Measurements from ENCODE around the gene MAP4K1. TPM values are rescaled to one million over a fixed set of nuclear protein-coding genes. Genes with fewer than 3 reads are reported as not detected.

The MAP4K1 gene
- total RNA-seq, 1 donor from 2014 or later, result 6.3 TPM

DNA sequence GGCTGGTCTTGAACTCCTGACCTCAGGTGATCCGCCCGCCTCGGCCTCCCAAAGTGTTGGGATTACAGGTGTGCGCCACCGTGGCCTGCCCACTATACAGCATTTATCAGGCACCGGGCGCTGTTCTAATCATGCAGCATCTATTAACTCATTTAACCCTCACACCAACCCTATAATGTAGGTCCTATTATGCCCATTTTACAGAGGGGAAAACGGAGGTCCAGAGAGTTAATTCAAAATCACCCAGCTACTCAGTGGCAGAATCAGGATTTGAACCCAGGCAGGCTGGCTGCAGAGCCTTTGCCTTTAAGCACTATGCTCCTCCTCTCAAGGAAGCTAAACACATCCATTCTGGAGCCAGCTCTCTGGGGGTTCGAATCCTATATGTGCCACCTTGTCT lies 54.3 kb downstream of the MAP4K1 start:
- Mint-ChIP-seq H3K36me3 (ENCODE audit: unreplicated experiment) (no peaks in the 10 kb centered on the region), H3K27ac (ENCODE audit: unreplicated experiment) (no peak overlapping the region), H3K4me3 (ENCODE audit: unreplicated experiment) (no peak overlapping the region), H3K9me3 (ENCODE audit: unreplicated experiment) (peaks cover 4% of the 10 kb centered on the region), H3K27me3 (ENCODE audit: unreplicated experiment) (peaks cover 13% of the 10 kb centered on the region), H3K4me1 (ENCODE audit: low read depth, unreplicated experiment) (no peaks in the 10 kb centered on the region)
- no peak for DNase-seq
- TF ChIP-seq, protein P1, sequence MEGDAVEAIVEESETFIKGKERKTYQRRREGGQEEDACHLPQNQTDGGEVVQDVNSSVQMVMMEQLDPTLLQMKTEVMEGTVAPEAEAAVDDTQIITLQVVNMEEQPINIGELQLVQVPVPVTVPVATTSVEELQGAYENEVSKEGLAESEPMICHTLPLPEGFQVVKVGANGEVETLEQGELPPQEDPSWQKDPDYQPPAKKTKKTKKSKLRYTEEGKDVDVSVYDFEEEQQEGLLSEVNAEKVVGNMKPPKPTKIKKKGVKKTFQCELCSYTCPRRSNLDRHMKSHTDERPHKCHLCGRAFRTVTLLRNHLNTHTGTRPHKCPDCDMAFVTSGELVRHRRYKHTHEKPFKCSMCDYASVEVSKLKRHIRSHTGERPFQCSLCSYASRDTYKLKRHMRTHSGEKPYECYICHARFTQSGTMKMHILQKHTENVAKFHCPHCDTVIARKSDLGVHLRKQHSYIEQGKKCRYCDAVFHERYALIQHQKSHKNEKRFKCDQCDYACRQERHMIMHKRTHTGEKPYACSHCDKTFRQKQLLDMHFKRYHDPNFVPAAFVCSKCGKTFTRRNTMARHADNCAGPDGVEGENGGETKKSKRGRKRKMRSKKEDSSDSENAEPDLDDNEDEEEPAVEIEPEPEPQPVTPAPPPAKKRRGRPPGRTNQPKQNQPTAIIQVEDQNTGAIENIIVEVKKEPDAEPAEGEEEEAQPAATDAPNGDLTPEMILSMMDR (IDR thresholded peaks at IDR 0.05; ENCODE audit: partially characterized antibody, unreplicated experiment), result no peak

DNA sequence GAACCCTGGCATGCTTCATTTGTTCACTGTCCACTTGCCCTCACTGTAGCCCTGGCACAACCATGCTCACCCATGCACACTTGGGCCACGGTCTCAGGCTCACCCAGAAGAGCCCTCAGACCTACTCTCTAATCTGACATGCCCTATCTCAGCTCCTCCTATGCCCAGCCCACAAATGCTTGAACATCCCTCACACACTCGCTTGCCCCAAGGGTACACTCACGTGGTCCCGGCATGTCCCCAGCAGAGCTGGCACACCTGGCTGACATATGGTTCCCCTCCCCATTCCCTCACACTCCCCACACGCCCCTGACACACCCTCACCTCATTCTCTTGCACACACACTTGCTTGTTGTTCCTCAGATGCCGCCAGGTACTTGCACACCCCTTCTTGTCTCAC lies 55.7 kb downstream of the MAP4K1 start:
- TF ChIP-seq, protein P1 (IDR thresholded peaks at IDR 0.05; ENCODE audit: partially characterized antibody, unreplicated experiment), result no peak
- Mint-ChIP-seq H3K36me3 (ENCODE audit: unreplicated experiment) (no peaks in the 10 kb centered on the region), H3K4me1 (ENCODE audit: low read depth, unreplicated experiment) (no peaks in the 10 kb centered on the region), H3K27ac (ENCODE audit: unreplicated experiment) (no peak overlapping the region), H3K9me3 (ENCODE audit: unreplicated experiment) (peaks cover 4% of the 10 kb centered on the region), H3K27me3 (ENCODE audit: unreplicated experiment) (peaks cover 11% of the 10 kb centered on the region), H3K4me3 (ENCODE audit: unreplicated experiment) (no peak overlapping the region)
- no peak for DNase-seq

DNA sequence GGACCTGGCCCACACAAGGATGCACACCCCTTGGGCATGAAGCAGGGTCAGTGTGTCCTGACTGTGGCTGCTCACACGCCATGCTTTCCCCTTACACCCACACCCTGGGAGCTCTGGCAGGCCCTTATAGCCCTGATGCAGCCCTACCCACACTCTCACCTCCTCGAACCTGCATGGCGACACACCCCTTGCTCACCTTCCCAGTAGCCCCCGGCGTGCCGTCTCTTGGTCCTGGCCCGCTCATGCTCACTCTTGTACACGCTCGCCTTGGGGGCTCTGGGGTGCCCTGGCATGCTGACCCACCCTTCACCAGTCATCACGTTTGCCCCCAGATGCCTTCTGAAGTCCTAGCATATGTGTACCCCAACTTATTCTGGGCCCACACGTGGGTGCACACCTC lies 56.1 kb downstream of the MAP4K1 start:
- no peak overlapping the region for H3K27ac Mint-ChIP-seq (ENCODE audit: unreplicated experiment)
- peaks cover 4% of the 10 kb centered on the region for H3K9me3 Mint-ChIP-seq (ENCODE audit: unreplicated experiment)

DNA sequence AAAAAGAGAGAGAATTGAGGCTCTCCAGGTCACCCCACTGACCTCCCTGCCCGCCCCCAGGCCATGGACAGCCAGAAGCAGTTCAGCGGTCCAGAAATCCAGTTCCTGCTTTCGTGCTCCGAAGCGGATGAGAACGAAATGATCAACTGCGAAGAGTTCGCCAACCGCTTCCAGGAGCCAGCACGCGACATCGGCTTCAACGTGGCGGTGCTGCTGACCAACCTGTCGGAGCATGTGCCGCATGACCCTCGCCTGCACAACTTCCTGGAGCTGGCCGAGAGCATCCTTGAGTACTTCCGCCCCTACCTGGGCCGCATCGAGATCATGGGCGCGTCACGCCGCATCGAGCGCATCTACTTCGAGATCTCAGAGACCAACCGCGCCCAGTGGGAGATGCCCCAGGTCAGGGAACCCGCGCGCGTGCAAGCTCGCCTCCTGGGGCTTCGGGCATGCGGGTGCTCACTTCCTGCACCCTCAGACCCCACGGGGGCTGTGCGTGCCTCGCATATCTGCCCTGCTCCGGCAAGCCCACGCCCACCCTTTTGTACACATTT lies 56.6 kb downstream of the MAP4K1 start:
- no peak overlapping the region for H3K4me3 Mint-ChIP-seq (ENCODE audit: unreplicated experiment)
- peaks cover 9% of the 10 kb centered on the region for H3K27me3 Mint-ChIP-seq (ENCODE audit: unreplicated experiment)

More for the DNA sequence above, 56.1 kb downstream of the MAP4K1 start:
- Mint-ChIP-seq H3K27me3 (ENCODE audit: unreplicated experiment) (peaks cover 11% of the 10 kb centered on the region), H3K36me3 (ENCODE audit: unreplicated experiment) (no peaks in the 10 kb centered on the region), H3K4me1 (ENCODE audit: low read depth, unreplicated experiment) (no peaks in the 10 kb centered on the region), H3K4me3 (ENCODE audit: unreplicated experiment) (no peak overlapping the region)
- DNase-seq, result no peak
- TF ChIP-seq, protein P1 (IDR thresholded peaks at IDR 0.05; ENCODE audit: partially characterized antibody, unreplicated experiment), result no peak

More for the DNA sequence above, 56.6 kb downstream of the MAP4K1 start:
- Mint-ChIP-seq H3K27ac (ENCODE audit: unreplicated experiment) (no peak overlapping the region), H3K4me1 (ENCODE audit: low read depth, unreplicated experiment) (no peaks in the 10 kb centered on the region), H3K36me3 (ENCODE audit: unreplicated experiment) (no peaks in the 10 kb centered on the region), H3K9me3 (ENCODE audit: unreplicated experiment) (peaks cover 4% of the 10 kb centered on the region)
- no peak for DNase-seq
- TF ChIP-seq, protein P1 (IDR thresholded peaks at IDR 0.05; ENCODE audit: partially characterized antibody, unreplicated experiment), result no peak

All from glutamatergic neuron (in vitro differentiated cells).